Stimulated activated CD8-positive, alpha-beta memory T cell treated with anti-CD3 and anti-CD28 coated beads, Interleukin-7, amount 100 ng/mL, for 48 hours (primary cell): ENCODE results near the gene PARD3.
"Not testable (repeated sequence)": the region's sequence is repeated elsewhere in the genome, so short reads cannot be mapped to it uniquely, and the experiment has no call there.

ENCODE experiments used
- DNase-seq, 2 donors: peaks; one replicate each; pipeline ENCODE4 v3.0.0-alpha.2; 2020; ENCODE audit warnings: low read depth in 1 of 2; ENCODE audit errors: extremely low read depth in 1 of 2

PARD3 gene

GRCh38 chr10:34655286-34656170 lies 159.6 kb downstream of the PARD3 start:
- no peak for DNase-seq

- no peak for DNase-seq
These were observed 160.9 kb downstream of the PARD3 start for GRCh38 chr10:34654211-34654610.

GRCh38 chr10:34653530-34653929 lies 161.6 kb downstream of the PARD3 start:
- no peak for DNase-seq

- no peak for DNase-seq
These were observed 163.5 kb downstream of the PARD3 start for GRCh38 chr10:34651416-34652195.

- no peak for DNase-seq
These were observed 164.9 kb downstream of the PARD3 start for GRCh38 chr10:34650156-34650555.

GRCh38 chr10:34649385-34649784 lies 165.7 kb downstream of the PARD3 start:
- DNase-seq: no peak

GRCh38 chr10:34648919-34649318 lies 166.2 kb downstream of the PARD3 start:
- no peak for DNase-seq

GRCh38 chr10:34647875-34648865 lies 166.9 kb downstream of the PARD3 start:
- DNase-seq: no peak

GRCh38 chr10:34647160-34647559 lies 167.9 kb downstream of the PARD3 start:
- DNase-seq: no peak

GRCh38 chr10:34646331-34646730 lies 168.8 kb downstream of the PARD3 start:
- no peak for DNase-seq

GRCh38 chr10:34644815-34645214 lies 170.3 kb downstream of the PARD3 start:
- DNase-seq: not testable (repeated sequence)

GRCh38 chr10:34644224-34644623 lies 170.9 kb downstream of the PARD3 start:
- no peak for DNase-seq

GRCh38 chr10:34643620-34644019 lies 171.5 kb downstream of the PARD3 start:
- no peak for DNase-seq

GRCh38 chr10:34641913-34642558 lies 173.1 kb downstream of the PARD3 start:
- no peak for DNase-seq

- no peak for DNase-seq
These were observed 173.8 kb downstream of the PARD3 start for GRCh38 chr10:34641147-34641912.

GRCh38 chr10:34638406-34639054 lies 176.6 kb downstream of the PARD3 start:
- peak; percentile 17 to 43 for DNase-seq

GRCh38 chr10:34637418-34637911 lies 177.6 kb downstream of the PARD3 start:
- peak; percentile 4 to 37 for DNase-seq

- DNase-seq: no peak
These were observed 180.0 kb downstream of the PARD3 start for GRCh38 chr10:34635111-34635510.

GRCh38 chr10:34633374-34633773 lies 181.7 kb downstream of the PARD3 start:
- no peak for DNase-seq
